GM21515 (cell line): ENCODE measurements around the gene ATP10D.
A peak's percentile ranks its signal among the peaks of the same experiment; 100 is the strongest.
"Not testable (repeated sequence)": the region's sequence is repeated elsewhere in the genome, so short reads cannot be mapped to it uniquely, and the experiment has no call there.

Experiments
- ATAC-seq: cut with Tn5 transposase; IDR thresholded peaks from one replicate; pipeline ENCODE4 v1.9.1; 2021; ENCODE audit not compliant: unreplicated experiment

Gene ATP10D

GRCh38 chr4:47486727-47487126, 1.7 kb downstream of the ATP10D start:
- ATAC-seq: not testable (repeated sequence)

- ATAC-seq: no peak
Measured at GRCh38 chr4:47488706-47489105, 3.6 kb downstream of the ATP10D start.

DNA sequence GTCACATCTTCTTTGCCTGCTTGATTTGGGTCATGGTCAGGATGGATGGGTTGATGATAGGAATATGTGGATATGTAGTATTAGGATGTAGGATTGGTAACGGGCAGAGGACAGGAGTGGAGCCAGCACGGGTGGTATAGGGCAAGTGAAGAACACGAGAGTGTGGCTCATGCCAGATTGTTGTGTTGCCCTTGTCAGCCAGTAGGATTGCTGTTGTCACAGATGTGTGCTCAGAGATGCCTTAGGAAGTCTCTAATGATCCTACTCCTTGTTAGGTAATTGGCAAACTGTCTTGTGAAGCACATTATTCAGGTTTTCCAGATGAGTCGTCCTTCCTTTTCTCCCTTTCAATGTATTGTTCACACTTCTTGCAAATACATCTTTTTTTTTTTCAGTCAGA, 5.5 kb downstream of the ATP10D start:
- peak; percentile 81 for ATAC-seq

DNA sequence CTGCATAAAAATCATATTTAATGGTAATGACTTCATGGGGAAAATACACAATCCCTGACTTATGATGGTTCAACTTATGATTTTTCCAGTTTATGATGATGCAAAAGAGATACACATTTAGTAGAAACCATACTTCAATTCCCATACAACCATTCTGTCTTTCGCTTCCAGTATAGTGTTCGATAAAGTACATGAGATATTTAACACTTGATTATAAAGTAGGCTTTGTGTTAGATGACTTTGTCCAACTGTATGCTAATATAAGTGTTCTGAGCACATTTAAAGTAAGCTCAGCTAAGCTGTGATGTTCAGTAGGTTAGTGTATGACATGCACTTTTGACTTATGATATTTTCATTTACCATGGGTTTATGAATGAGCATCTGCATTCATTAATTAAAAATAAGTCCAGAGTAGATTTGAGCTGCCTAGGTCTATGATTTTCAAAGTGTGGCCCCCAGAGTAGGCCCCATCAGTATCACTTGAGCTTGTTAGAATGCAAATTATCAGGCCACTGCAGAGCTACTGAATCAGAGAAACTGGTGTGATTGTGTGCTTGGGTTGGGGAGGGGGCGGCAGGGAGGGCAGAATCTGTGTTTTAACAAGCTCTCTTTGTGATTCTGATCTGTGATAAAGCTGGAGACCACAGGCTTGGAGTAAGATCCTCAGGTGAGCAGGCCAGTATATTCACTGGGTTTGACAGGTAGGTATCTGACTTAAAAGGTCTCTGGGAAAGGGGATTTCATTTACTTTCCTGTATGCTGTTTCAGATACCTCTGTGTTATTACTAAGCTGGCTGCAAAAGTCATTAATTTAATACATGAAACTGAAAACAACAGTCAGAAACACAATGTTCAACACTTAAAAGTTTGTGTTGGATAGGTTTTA, 8.4 kb downstream of the ATP10D start:
- peak; percentile 50 for ATAC-seq

DNA sequence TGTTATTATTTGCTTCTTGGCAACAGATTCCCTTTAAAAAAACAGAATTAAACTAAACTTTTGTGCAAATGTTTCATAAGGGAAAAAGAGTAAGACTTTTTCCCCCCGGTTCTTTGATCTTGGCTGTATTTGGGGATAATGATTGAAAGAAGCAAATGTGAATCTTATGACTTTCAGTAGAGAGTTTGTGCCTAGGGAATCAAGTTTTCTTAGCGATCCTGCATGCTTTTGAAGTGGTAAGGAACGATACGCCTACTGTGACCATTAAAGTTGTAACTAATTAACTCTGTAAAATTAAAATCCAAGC, 9.0 kb downstream of the ATP10D start:
- ATAC-seq: no peak

GRCh38 chr4:47498899-47499298, 13.8 kb downstream of the ATP10D start:
- ATAC-seq: no peak

- no peak for ATAC-seq
Measured at GRCh38 chr4:47499700-47500099, 14.6 kb downstream of the ATP10D start.

DNA sequence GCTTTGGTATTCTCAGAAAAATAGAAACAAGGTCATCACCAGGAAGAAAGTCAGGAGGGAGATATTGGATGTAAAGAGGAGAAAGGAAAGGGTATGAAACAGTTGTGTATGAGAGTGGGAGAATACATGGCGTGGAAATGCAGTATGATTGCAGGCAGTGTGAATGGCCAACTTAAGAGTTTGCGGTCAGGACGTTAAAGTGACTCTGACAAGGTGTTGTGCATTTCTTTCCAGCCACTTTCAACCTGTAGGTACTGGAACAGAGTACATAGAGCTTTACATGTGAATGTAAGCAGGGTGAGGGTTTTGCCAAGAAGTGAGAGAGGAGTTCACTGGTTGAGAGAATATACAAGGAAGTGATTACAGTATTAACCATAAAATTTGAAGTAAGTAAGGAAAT, 15.7 kb downstream of the ATP10D start:
- no peak for ATAC-seq

DNA sequence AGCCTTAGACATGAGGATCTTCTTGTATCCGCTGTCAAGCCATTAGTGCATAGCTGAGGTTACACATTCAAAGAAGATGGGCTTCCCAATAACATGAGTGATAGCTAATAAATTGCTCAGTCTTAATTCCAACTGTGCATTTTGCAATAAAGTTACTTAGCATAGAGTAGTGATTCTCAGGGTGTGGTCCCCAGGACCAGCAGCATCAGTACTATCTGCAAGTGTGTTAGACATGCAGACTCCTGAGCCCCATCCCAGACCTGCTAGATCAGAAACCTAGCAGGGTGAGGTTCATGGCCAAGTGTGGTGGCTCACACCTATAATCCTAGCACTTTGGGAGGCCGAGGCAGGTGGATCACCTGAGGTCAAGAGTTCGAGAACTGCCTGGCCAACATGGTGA, 20.1 kb downstream of the ATP10D start:
- no peak for ATAC-seq

GRCh38 chr4:47505666-47506065, 20.6 kb downstream of the ATP10D start:
- no peak for ATAC-seq

GRCh38 chr4:47510506-47511143, 25.6 kb downstream of the ATP10D start:
- ATAC-seq: peak; percentile 99

GRCh38 chr4:47513461-47513860, 28.4 kb downstream of the ATP10D start:
- no peak for ATAC-seq

- peak; percentile 99 for ATAC-seq
Measured at GRCh38 chr4:47519239-47519883, 34.3 kb downstream of the ATP10D start.

DNA sequence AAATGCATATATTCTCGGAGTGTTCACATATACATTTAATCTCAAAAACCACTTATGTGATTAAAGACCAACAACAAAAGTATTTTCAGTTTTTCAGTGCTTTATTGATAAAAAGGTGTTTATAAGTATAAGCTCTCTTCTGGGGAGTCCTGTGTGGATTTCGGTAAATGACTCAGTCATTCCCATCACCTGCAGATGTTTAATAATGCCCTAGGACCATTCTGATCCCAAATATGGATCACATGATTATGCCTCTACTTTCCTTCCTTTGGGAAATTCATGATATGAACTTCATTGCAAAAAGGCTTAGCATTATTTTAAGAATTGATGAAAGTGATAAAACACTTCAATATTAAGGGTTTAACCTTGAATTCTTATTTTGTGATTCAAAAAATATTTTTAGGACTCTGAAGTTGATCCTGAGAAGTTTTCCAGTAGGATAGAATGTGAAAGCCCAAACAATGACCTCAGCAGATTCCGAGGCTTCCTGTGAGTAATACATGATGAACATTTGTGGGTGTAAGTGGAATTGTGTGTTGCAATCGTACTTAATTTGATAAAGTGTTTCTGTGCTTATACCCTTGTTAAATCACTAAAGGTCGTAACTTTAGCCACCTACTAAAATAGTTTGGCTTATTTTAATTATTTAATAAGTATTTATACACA, 40.2 kb downstream of the ATP10D start:
- ATAC-seq: no peak

- no peak for ATAC-seq
Measured at GRCh38 chr4:47526281-47526680, 41.2 kb downstream of the ATP10D start.

- ATAC-seq: not testable (repeated sequence)
Measured at GRCh38 chr4:47528646-47529045, 43.6 kb downstream of the ATP10D start.

DNA sequence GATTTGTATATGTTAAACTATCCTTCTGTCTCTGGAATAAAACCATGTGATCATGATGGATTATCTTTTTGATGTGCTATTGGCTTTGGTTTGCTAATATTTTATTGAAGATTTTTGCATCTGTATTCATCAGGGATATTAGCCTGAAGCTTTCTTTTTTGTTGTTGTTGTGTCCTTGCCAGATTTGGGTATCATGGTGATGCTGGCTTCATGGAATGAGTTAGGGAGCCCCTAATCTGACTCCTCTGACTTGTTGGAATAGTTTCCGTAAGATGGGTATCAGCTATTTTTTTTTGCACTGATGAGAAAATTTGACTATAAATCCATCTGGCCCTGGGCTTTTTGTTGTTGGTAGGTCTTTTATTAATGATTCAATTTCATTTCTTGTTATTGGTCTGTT, 45.7 kb downstream of the ATP10D start:
- ATAC-seq: no peak

DNA sequence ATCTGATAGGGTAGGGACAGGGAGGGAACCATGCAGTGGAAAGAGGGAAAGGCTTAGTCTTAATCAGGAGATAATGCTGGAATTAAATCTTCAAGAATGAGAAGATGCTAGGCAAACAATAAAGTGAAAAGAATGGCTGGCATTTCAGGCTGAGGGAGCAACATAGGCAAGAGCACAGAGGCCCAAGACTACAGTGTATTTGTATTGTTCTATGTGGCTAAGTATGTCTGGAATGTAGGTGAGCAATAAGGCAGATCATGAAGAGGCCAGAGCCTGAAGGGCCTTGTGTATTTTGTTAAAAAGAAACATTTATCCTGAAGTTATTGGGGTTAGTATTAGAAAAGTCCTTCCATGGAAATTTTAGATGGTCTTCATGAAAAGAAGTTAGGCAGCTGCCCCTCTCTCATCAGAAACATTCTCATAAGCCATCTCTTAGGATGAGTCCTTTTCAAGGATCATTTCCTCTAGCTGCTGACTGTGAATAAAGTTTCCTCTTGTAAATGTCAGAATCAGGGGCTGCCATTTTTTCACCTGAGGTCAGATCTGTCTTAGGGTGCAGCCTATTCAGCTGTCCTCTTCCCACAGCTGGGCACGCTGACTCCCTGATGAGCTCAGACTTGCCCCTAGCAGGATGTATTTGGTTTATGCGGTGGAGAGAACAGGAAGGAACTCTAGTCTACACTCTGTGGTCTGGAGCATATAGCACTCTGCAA, 46.3 kb downstream of the ATP10D start:
- peak; percentile 100 for ATAC-seq

DNA sequence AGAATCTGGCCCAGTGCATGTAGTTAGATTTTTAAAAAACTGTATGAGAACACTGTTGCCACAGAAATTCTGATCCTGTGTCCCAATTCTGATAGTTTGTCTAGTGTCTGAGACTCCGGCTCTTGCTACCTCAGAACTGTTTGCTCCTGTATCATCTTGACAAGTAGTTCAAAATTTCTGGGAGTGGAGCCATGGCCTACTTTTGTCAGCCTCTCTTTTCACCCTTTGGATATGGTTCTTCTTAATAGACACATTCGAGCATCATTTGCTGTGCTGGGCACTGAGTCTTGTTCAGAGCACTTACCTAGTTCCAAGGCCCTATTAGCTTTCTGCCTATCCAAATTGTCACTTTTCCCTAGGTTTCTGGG, 46.9 kb downstream of the ATP10D start:
- no peak for ATAC-seq

GRCh38 chr4:47532658-47533057, 47.6 kb downstream of the ATP10D start:
- no peak for ATAC-seq
